Measurements from ENCODE around the gene NOX3. TPM values are rescaled to one million over a fixed set of nuclear protein-coding genes. Genes with fewer than 3 reads are reported as not detected.

Gene NOX3
- total and polyA plus RNA-seq, 7 donors, result not detected

GRCh38 chr6:155381673-155382337 is 73.8 kb downstream of the NOX3 start:
- Histone ChIP-seq H3K9me3 (no peaks in the 10 kb centered on the region), H3K4me3 (no peak overlapping the region), H3K36me3 (ENCODE audit: insufficient read depth in 1 of 2, low read depth in 1 of 2) (no peaks in the 10 kb centered on the region), H3K27me3 (ENCODE audit: insufficient read depth in 3 of 3, low read length in 2 of 3) (no peaks in the 10 kb centered on the region), H3K4me1 (no peaks in the 10 kb centered on the region), H3K27ac (no peak overlapping the region)
- DNase-seq (no peak), ATAC-seq (no peak)
- intact Hi-C loops (cut with DNase I), result no loop called here
- TF ChIP-seq, protein P1, sequence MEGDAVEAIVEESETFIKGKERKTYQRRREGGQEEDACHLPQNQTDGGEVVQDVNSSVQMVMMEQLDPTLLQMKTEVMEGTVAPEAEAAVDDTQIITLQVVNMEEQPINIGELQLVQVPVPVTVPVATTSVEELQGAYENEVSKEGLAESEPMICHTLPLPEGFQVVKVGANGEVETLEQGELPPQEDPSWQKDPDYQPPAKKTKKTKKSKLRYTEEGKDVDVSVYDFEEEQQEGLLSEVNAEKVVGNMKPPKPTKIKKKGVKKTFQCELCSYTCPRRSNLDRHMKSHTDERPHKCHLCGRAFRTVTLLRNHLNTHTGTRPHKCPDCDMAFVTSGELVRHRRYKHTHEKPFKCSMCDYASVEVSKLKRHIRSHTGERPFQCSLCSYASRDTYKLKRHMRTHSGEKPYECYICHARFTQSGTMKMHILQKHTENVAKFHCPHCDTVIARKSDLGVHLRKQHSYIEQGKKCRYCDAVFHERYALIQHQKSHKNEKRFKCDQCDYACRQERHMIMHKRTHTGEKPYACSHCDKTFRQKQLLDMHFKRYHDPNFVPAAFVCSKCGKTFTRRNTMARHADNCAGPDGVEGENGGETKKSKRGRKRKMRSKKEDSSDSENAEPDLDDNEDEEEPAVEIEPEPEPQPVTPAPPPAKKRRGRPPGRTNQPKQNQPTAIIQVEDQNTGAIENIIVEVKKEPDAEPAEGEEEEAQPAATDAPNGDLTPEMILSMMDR (IDR thresholded peaks at IDR 0.05), result no peak
- WGBS, 3 donors, result 31 to 48% (median 32%) methylated on average over 5 of the region's 5 CpGs

DNA sequence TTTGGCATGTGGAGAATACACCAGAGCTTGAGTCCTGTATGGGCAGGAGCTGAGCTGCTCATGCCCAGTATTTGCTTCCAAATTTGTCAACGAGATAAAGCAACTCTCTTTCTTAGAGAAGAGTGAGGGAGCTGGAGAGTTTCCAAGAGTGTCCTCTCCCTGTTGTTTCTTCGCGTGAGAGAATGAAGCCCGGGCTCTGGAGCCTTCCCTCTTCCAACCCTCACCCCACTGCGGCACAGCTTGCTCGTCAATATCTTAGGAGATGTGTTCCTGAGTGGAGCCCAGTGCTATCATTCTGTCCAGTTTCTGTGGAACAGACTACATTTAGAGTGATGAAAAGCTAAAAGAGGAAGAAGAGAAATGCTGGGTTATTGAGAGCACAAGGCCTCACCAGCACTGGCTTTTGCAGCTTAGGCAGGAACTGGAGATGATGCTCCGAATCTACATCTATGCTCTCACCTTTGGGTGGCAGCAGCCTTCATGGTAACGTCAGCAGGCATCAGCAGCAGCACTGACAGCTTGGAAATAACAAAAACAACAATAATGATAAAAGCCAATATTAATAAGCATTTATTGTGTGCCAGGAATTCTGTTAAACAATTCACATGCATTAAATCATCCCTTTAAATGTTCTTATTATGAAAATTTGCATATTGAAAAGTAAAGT is 74.8 kb downstream of the NOX3 start:
- TF ChIP-seq, protein P1 (IDR thresholded peaks at IDR 0.05), result no peak
- DNase-seq, result no peak
- H3K36me3 ChIP-seq (ENCODE audit: insufficient read depth in 1 of 2, low read depth in 1 of 2), result no peaks in the 10 kb centered on the region
- no peak overlapping the region for H3K27ac ChIP-seq
- ATAC-seq, result no peak
- no peaks in the 10 kb centered on the region for H3K4me1 ChIP-seq
- no peaks in the 10 kb centered on the region for H3K27me3 ChIP-seq (ENCODE audit: insufficient read depth in 3 of 3, low read length in 2 of 3)
- intact Hi-C loops (cut with DNase I), result no loop called here
- H3K9me3 ChIP-seq, result no peaks in the 10 kb centered on the region
- WGBS, 3 donors, result 77 to 85% (median 80%) methylated on average over 8 of the region's 8 CpGs
- no peak overlapping the region for H3K4me3 ChIP-seq

DNA sequence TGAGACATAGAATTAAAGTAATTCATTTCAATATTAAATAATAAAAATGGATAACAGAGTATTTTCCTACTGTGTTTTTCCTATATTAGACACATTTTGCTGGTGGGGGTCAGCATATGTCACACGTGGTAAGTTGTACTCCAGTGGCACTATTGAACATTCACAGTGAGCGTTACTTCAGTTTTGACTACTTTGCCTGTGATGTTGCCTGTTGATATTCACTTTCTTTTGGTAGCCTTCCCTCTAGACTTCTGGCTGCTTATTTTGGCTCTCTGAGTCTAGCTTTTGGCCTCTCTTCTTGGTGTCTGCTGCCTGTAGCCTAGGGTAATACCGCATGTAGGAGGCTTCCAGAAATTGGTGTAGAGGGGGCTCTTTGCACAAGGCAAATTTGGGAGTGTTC is 76.9 kb downstream of the NOX3 start:
- 85 to 88% (median 87%) methylated on average over 3 of the region's 3 CpGs for WGBS, 3 donors
- Histone ChIP-seq H3K9me3 (no peaks in the 10 kb centered on the region), H3K27ac (no peak overlapping the region), H3K36me3 (ENCODE audit: insufficient read depth in 1 of 2, low read depth in 1 of 2) (no peaks in the 10 kb centered on the region), H3K27me3 (ENCODE audit: insufficient read depth in 3 of 3, low read length in 2 of 3) (no peaks in the 10 kb centered on the region), H3K4me3 (no peak overlapping the region), H3K4me1 (no peaks in the 10 kb centered on the region)
- TF ChIP-seq, protein P1 (IDR thresholded peaks at IDR 0.05), result no peak
- intact Hi-C loops (cut with DNase I), result no loop called here
- DNase-seq (no peak), ATAC-seq (no peak)

DNA sequence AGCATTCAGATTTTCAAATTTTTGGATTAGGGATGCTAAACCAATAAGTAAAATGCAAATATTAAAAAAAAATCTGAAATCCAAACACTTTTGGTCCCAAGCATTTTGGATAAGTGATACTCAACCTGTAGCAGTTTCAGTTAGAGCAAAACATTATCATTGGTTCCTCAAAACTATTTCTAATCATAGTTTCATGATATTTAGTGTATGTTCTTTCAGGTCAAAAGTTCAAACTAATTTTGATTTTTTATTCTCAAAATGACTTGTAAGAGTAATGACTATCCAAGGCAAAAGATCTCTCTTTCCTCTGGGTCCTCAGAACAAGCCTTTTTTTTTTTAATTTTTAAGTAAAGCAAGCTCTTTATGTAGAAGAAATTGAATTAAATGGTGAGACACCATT is 77.4 kb downstream of the NOX3 start:
- intact Hi-C loops (cut with DNase I), result no loop called here
- H3K4me3 ChIP-seq, result no peak overlapping the region
- no peak for ATAC-seq
- H3K27ac ChIP-seq, result no peak overlapping the region
- TF ChIP-seq, protein P1 (IDR thresholded peaks at IDR 0.05), result no peak
- no peaks in the 10 kb centered on the region for H3K36me3 ChIP-seq (ENCODE audit: insufficient read depth in 1 of 2, low read depth in 1 of 2)
- no peaks in the 10 kb centered on the region for H3K27me3 ChIP-seq (ENCODE audit: insufficient read depth in 3 of 3, low read length in 2 of 3)
- DNase-seq, result no peak
- no peaks in the 10 kb centered on the region for H3K9me3 ChIP-seq
- H3K4me1 ChIP-seq, result no peaks in the 10 kb centered on the region
